ENCODE data around the gene CFAP221. TPM values are rescaled to one million over a fixed set of nuclear protein-coding genes. Genes with fewer than 3 reads are reported as not detected.

CFAP221 gene
- total RNA-seq, 2 experiments from 2014 or later, result not detected

GRCh38 chr2:119548516-119549120 lies 4.4 kb downstream of the CFAP221 start:
- H3K27me3 Mint-ChIP-seq, result peaks cover 42% of the 10 kb centered on the region
- CTCF ChIA-PET, result interaction anchor here (1.0 to 1.1 kb wide), 2 partner anchors 32 to 92 kb away, joined by 3 read pairs; no protein-coding TSS in a partner anchor
- H3K4me3 Mint-ChIP-seq, result no peak overlapping the region
- no peak overlapping the region for H3K27ac Mint-ChIP-seq
- no peak for ATAC-seq
- no peak for DNase-seq
- H3K36me3 Mint-ChIP-seq, result peaks cover 1% of the 10 kb centered on the region
- no peaks in the 10 kb centered on the region for H3K9me3 Mint-ChIP-seq (ENCODE audit: low read depth)
- peaks cover 4% of the 10 kb centered on the region for H3K4me1 Mint-ChIP-seq

- Mint-ChIP-seq H3K27me3 (peaks cover 37% of the 10 kb centered on the region), H3K27ac (no peak overlapping the region), H3K36me3 (peaks cover 1% of the 10 kb centered on the region), H3K4me3 (no peak overlapping the region), H3K9me3 (ENCODE audit: low read depth) (no peaks in the 10 kb centered on the region), H3K4me1 (no peaks in the 10 kb centered on the region)
- no peak for DNase-seq
- CTCF ChIA-PET, result interaction anchor here (1.0 to 1.1 kb wide), 2 partner anchors 33 to 92 kb away, joined by 3 read pairs; no protein-coding TSS in a partner anchor
- no peak for ATAC-seq
Observed at GRCh38 chr2:119549241-119549640, 5.0 kb downstream of the CFAP221 start.

- H3K9me3 Mint-ChIP-seq (ENCODE audit: low read depth), result no peaks in the 10 kb centered on the region
- no peaks in the 10 kb centered on the region for H3K36me3 Mint-ChIP-seq
- H3K4me1 Mint-ChIP-seq, result no peaks in the 10 kb centered on the region
- ATAC-seq (no peak), DNase-seq (no peak)
- CTCF ChIA-PET, result no interaction called here
- no peak overlapping the region for H3K27ac Mint-ChIP-seq
- H3K27me3 Mint-ChIP-seq, result peaks cover 32% of the 10 kb centered on the region
- no peak overlapping the region for H3K4me3 Mint-ChIP-seq
Observed at GRCh38 chr2:119550346-119550745, 6.1 kb downstream of the CFAP221 start.

- Mint-ChIP-seq H3K36me3 (no peaks in the 10 kb centered on the region), H3K4me1 (no peaks in the 10 kb centered on the region), H3K9me3 (ENCODE audit: low read depth) (no peaks in the 10 kb centered on the region), H3K4me3 (no peak overlapping the region), H3K27ac (no peak overlapping the region), H3K27me3 (peaks cover 30% of the 10 kb centered on the region)
- CTCF ChIA-PET, result no interaction called here
- DNase-seq, result no peak
- no peak for ATAC-seq
Observed at GRCh38 chr2:119550856-119551255, 6.6 kb downstream of the CFAP221 start.

- DNase-seq (no peak), ATAC-seq (no peak)
- no peak overlapping the region for H3K4me3 Mint-ChIP-seq
- no peaks in the 10 kb centered on the region for H3K36me3 Mint-ChIP-seq
- H3K27me3 Mint-ChIP-seq, result peaks cover 16% of the 10 kb centered on the region
- H3K4me1 Mint-ChIP-seq, result no peaks in the 10 kb centered on the region
- no peaks in the 10 kb centered on the region for H3K9me3 Mint-ChIP-seq (ENCODE audit: low read depth)
- H3K27ac Mint-ChIP-seq, result no peak overlapping the region
- CTCF ChIA-PET, result no interaction called here
Observed at GRCh38 chr2:119552902-119553301, 8.7 kb downstream of the CFAP221 start.

- Mint-ChIP-seq H3K27me3 (peaks cover 14% of the 10 kb centered on the region), H3K36me3 (no peaks in the 10 kb centered on the region), H3K9me3 (ENCODE audit: low read depth) (no peaks in the 10 kb centered on the region), H3K27ac (no peak overlapping the region), H3K4me1 (no peaks in the 10 kb centered on the region), H3K4me3 (no peak overlapping the region)
- CTCF ChIA-PET, result no interaction called here
- no peak for DNase-seq
- no peak for ATAC-seq
Observed at GRCh38 chr2:119553687-119554344, 9.6 kb downstream of the CFAP221 start.

- no peaks in the 10 kb centered on the region for H3K4me1 Mint-ChIP-seq
- ATAC-seq (no peak), DNase-seq (no peak)
- H3K27me3 Mint-ChIP-seq, result peaks cover 10% of the 10 kb centered on the region
- H3K4me3 Mint-ChIP-seq, result no peak overlapping the region
- no peak overlapping the region for H3K27ac Mint-ChIP-seq
- H3K36me3 Mint-ChIP-seq, result no peaks in the 10 kb centered on the region
- CTCF ChIA-PET, result no interaction called here
- H3K9me3 Mint-ChIP-seq (ENCODE audit: low read depth), result no peaks in the 10 kb centered on the region
Observed at GRCh38 chr2:119565481-119565880, 21.2 kb downstream of the CFAP221 start.

GRCh38 chr2:119567292-119567691 lies 23.0 kb downstream of the CFAP221 start:
- Mint-ChIP-seq H3K27me3 (peaks cover 5% of the 10 kb centered on the region), H3K4me3 (no peak overlapping the region), H3K9me3 (ENCODE audit: low read depth) (no peaks in the 10 kb centered on the region), H3K36me3 (no peaks in the 10 kb centered on the region), H3K27ac (no peak overlapping the region), H3K4me1 (no peaks in the 10 kb centered on the region)
- ATAC-seq (no peak), DNase-seq (no peak)
- CTCF ChIA-PET, result no interaction called here

- Mint-ChIP-seq H3K27ac (no peak overlapping the region), H3K9me3 (ENCODE audit: low read depth) (no peaks in the 10 kb centered on the region), H3K4me3 (no peak overlapping the region), H3K4me1 (peaks cover 12% of the 10 kb centered on the region), H3K27me3 (peaks cover 36% of the 10 kb centered on the region), H3K36me3 (no peaks in the 10 kb centered on the region)
- DNase-seq (no peak), ATAC-seq (peak; percentile 47)
- CTCF ChIA-PET, result no interaction called here
Observed at GRCh38 chr2:119574108-119574815, 30.0 kb downstream of the CFAP221 start.

- CTCF ChIA-PET, result interaction anchor here (0.6 kb wide), 1 partner anchor 57 kb away, joined by 3 read pairs; no protein-coding TSS in a partner anchor
- H3K36me3 Mint-ChIP-seq, result no peaks in the 10 kb centered on the region
- no peak overlapping the region for H3K27ac Mint-ChIP-seq
- peaks cover 36% of the 10 kb centered on the region for H3K27me3 Mint-ChIP-seq
- peaks cover 12% of the 10 kb centered on the region for H3K4me1 Mint-ChIP-seq
- no peaks in the 10 kb centered on the region for H3K9me3 Mint-ChIP-seq (ENCODE audit: low read depth)
- H3K4me3 Mint-ChIP-seq, result no peak overlapping the region
- DNase-seq, result no peak
- ATAC-seq, result no peak
Observed at GRCh38 chr2:119574864-119575263, 30.6 kb downstream of the CFAP221 start.

GRCh38 chr2:119575439-119575838 lies 31.2 kb downstream of the CFAP221 start:
- peaks cover 38% of the 10 kb centered on the region for H3K27me3 Mint-ChIP-seq
- no peak for DNase-seq
- H3K4me1 Mint-ChIP-seq, result peaks cover 12% of the 10 kb centered on the region

GRCh38 chr2:119579424-119580295 lies 35.4 kb downstream of the CFAP221 start:
- CTCF ChIA-PET, result no interaction called here
- H3K9me3 Mint-ChIP-seq (ENCODE audit: low read depth), result peaks cover 3% of the 10 kb centered on the region
- H3K4me3 Mint-ChIP-seq, result no peak overlapping the region
- H3K27ac Mint-ChIP-seq, result no peak overlapping the region
- no peak for ATAC-seq
- peaks cover 35% of the 10 kb centered on the region for H3K27me3 Mint-ChIP-seq
- H3K4me1 Mint-ChIP-seq, result peaks cover 4% of the 10 kb centered on the region
- H3K36me3 Mint-ChIP-seq, result no peaks in the 10 kb centered on the region
- no peak for DNase-seq

More at GRCh38 chr2:119575439-119575838, 31.2 kb downstream of the CFAP221 start:
- CTCF ChIA-PET, result interaction anchor here (0.6 kb wide), 1 partner anchor 57 kb away, joined by 3 read pairs; no protein-coding TSS in a partner anchor
- Mint-ChIP-seq H3K4me3 (no peak overlapping the region), H3K9me3 (ENCODE audit: low read depth) (no peaks in the 10 kb centered on the region), H3K27ac (no peak overlapping the region), H3K36me3 (no peaks in the 10 kb centered on the region)
- no peak for ATAC-seq

- ATAC-seq, result no peak
- Mint-ChIP-seq H3K4me3 (no peak overlapping the region), H3K4me1 (no peaks in the 10 kb centered on the region), H3K36me3 (no peaks in the 10 kb centered on the region), H3K27ac (no peak overlapping the region), H3K9me3 (ENCODE audit: low read depth) (peaks cover 3% of the 10 kb centered on the region), H3K27me3 (peaks cover 33% of the 10 kb centered on the region)
- CTCF ChIA-PET, result no interaction called here
- no peak for DNase-seq
Observed at GRCh38 chr2:119580550-119581072, 36.4 kb downstream of the CFAP221 start.
